Stomach (tissue), 4 donors: ENCODE measurements around the gene NCOA3.

Source experiments
- POLR2A ChIP-seq, 4 donors: fragments of 450-650 bp; IDR thresholded peaks; one replicate each; pipeline ENCODE4 v1.6.1; 2016; ENCODE audit warnings: antibody characterized with exemption in 4 of 4, control low read depth in 2 of 4, mild to moderate bottlenecking in 1 of 4, moderate library complexity in 1 of 4
- POLR2AphosphoS5 ChIP-seq, 3 donors: sonication (generic); formaldehyde crosslinking; IDR thresholded peaks; one replicate each; pipeline ENCODE4 v1.6.1; 2016; ENCODE audit warnings: antibody characterized with exemption in 3 of 3
- TF ChIP-seq, protein P1 (sequence below), 7 experiments: fragments of 450-650 bp in 4 of 7; fragments of 200-600 bp in 3 of 7; sonication (generic) in 3 of 7; IDR thresholded peaks; one replicate each; pipeline ENCODE4 v1.5.1; 2016 to 2019; ENCODE audit warnings: antibody characterized with exemption in 7 of 7, control low read depth in 2 of 7, mild to moderate bottlenecking in 1 of 7

DNA sequence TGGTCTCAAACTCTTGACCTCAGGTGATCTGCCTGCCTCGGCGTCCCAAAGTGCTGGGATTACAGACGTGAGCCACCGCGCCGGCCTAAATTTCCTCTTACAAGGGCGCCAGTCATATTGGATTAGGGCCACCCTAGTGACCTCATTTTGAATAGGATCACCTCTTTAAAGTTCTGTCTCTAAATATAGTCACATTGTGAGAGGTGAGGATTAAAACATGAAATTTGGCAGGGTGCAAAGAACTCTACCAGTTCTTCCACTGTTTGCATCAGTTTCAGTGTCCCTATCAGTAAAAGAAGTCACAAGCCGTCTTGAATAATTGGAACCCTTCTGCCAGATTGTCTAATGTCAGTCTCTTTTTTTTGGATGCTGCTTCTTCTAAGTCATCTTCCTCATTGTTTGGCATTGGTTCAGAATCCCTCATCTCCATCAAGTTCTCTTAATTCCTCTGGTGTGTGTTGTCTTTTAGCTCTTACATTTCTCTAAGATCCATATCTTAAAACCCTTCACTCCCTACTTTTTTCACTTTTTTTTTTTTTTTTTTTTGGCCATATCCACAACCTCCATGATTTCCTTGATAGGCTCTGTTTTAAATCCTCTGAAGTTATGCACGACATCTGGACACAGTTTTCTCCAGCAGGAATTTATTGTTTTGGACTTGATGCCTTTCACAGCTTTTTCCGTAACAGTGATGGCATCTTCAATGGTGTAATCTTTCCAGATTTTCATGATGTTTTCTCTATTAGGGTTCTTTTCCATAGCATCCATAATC, 56.8 kb downstream of the NCOA3 start:
- TF ChIP-seq, protein P1, sequence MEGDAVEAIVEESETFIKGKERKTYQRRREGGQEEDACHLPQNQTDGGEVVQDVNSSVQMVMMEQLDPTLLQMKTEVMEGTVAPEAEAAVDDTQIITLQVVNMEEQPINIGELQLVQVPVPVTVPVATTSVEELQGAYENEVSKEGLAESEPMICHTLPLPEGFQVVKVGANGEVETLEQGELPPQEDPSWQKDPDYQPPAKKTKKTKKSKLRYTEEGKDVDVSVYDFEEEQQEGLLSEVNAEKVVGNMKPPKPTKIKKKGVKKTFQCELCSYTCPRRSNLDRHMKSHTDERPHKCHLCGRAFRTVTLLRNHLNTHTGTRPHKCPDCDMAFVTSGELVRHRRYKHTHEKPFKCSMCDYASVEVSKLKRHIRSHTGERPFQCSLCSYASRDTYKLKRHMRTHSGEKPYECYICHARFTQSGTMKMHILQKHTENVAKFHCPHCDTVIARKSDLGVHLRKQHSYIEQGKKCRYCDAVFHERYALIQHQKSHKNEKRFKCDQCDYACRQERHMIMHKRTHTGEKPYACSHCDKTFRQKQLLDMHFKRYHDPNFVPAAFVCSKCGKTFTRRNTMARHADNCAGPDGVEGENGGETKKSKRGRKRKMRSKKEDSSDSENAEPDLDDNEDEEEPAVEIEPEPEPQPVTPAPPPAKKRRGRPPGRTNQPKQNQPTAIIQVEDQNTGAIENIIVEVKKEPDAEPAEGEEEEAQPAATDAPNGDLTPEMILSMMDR (IDR thresholded peaks at IDR 0.05): no peak
- TF ChIP-seq POLR2A (IDR thresholded peaks at IDR 0.05) (no peak), POLR2AphosphoS5 (IDR thresholded peaks at IDR 0.05) (no peak)
